Fibroblast of villous mesenchyme (primary cell): ENCODE measurements around the gene GDE1. TPM values are rescaled to one million over a fixed set of nuclear protein-coding genes. Genes with fewer than 3 reads are reported as not detected.
"Not testable (repeated sequence)": the region's sequence is repeated elsewhere in the genome, so short reads cannot be mapped to it uniquely, and the experiment has no call there.

Experiments
- DNase-seq: peaks from one replicate; pipeline ENCODE4 v3.0.0-alpha.2; 2010; ENCODE audit warnings: low read depth
- H3K4me3 ChIP-seq: 2 replicates; pipeline ENCODE4 v1.5.1; 2011; ENCODE audit warnings: low read depth, mild to moderate bottlenecking, low read length
- CTCF ChIP-seq: IDR thresholded peaks from 2 replicates; pipeline ENCODE4 v1.5.1; 2012; ENCODE audit warnings: low read depth, mild to moderate bottlenecking, low read length; ENCODE audit not compliant: insufficient read depth
- total RNA-seq: library from RNA; depleted of rRNA; stranded (reverse); fragments of >200 nt; gene quantifications from 2 replicates; pipeline ENCODE4 v1.2.3, GENCODE V29; 2012

Gene GDE1
- total RNA-seq, 1 donor: 107 TPM

- peak overlapping the region; percentile 96 for H3K4me3 ChIP-seq
- TF ChIP-seq CTCF: peak; percentile 42
- DNase-seq: peak; percentile 13
Measured at GRCh38 chr16:19555938-19556771, 34.3 kb upstream of the GDE1 start.

- DNase-seq: peak; percentile 99
- H3K4me3 ChIP-seq: peak within 1 kb of the TSS; percentile 96
- peak; percentile 52 for TF ChIP-seq CTCF
Measured at GRCh38 chr16:19555186-19555937, 33.5 kb upstream of the GDE1 start, which contains the start of gene VPS35L. Gene VPS35L (plus strand): TSS chr16:19555703. CDS start chr16:19555730, 27 bp downstream.

- no peak for DNase-seq
- H3K4me3 ChIP-seq: no peak overlapping the region
- TF ChIP-seq CTCF: no peak
Measured at GRCh38 chr16:19549673-19550072, 27.8 kb upstream of the GDE1 start.

- H3K4me3 ChIP-seq: no peak overlapping the region
- no peak for TF ChIP-seq CTCF
- no peak for DNase-seq
Measured at GRCh38 chr16:19548144-19548543, 26.2 kb upstream of the GDE1 start.

GRCh38 chr16:19543278-19543996 is 21.5 kb upstream of the GDE1 start:
- H3K4me3 ChIP-seq: not testable (repeated sequence)

GRCh38 chr16:19542138-19542821 is 20.4 kb upstream of the GDE1 start:
- H3K4me3 ChIP-seq: no peak overlapping the region
- TF ChIP-seq CTCF: no peak
- no peak for DNase-seq

More at GRCh38 chr16:19543278-19543996, 21.5 kb upstream of the GDE1 start:
- DNase-seq: not testable (repeated sequence)
